LNCaP clone FGC (cell line): ENCODE data around the gene ANP32A.

ENCODE experiments used
- DNase-seq: peaks from one replicate; pipeline ENCODE4 v3.0.0-alpha.2; 2011; ENCODE audit warnings: low read depth
- H3K4me3 ChIP-seq: 2 replicates; pipeline ENCODE4 v1.5.1; 2011; ENCODE audit warnings: mild to moderate bottlenecking, low read depth, low read length, control low read depth
- TF ChIP-seq, protein P1 (sequence below): IDR thresholded peaks from 2 replicates; pipeline ENCODE4 v1.5.1; 2012; ENCODE audit warnings: mild to moderate bottlenecking; ENCODE audit not compliant: control insufficient read depth, insufficient read depth; ENCODE audit errors: extremely low read depth

ANP32A gene

DNA sequence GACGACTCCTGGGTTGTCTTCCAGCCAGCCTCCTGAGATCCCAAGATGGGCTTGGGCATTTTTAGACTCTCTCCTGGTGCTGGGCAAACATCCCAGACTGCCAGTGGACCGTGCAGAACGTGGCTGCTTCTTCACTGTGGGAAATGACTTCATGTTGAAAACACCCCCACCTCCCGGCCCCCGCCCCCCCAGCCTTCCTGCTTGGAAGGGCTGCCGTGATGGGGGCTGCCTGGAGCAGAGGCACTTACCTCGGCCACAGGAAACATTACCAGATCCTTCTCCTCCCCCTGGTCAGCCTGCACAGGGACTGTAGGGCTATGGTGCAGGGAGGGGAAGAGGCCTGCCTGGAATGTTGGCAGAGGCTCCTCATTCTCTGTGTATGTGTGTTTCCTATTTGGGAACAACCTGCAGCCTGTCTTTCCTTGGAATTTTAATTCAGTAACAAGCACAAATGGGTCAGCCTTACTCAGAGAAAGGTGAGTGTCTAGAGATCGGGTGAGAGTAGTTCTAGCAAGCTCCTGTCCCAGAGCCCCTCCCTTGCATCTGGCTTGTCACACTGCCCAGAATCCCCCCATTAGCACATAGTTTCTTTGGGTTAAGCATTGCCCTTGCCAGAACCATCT is 90.8 kb downstream of the ANP32A start:
- no peak overlapping the region for H3K4me3 ChIP-seq
- no peak for DNase-seq
- TF ChIP-seq, protein P1, sequence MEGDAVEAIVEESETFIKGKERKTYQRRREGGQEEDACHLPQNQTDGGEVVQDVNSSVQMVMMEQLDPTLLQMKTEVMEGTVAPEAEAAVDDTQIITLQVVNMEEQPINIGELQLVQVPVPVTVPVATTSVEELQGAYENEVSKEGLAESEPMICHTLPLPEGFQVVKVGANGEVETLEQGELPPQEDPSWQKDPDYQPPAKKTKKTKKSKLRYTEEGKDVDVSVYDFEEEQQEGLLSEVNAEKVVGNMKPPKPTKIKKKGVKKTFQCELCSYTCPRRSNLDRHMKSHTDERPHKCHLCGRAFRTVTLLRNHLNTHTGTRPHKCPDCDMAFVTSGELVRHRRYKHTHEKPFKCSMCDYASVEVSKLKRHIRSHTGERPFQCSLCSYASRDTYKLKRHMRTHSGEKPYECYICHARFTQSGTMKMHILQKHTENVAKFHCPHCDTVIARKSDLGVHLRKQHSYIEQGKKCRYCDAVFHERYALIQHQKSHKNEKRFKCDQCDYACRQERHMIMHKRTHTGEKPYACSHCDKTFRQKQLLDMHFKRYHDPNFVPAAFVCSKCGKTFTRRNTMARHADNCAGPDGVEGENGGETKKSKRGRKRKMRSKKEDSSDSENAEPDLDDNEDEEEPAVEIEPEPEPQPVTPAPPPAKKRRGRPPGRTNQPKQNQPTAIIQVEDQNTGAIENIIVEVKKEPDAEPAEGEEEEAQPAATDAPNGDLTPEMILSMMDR, result no peak
